Left ventricle myocardium inferior (tissue), 1 donor: ENCODE data around the gene SMAP2. TPM values are rescaled to one million over a fixed set of nuclear protein-coding genes. Genes with fewer than 3 reads are reported as not detected.

Experiments
- DNase-seq: peaks from one replicate; pipeline ENCODE4 v3.0.0-alpha.2; 2020
- H3K27ac ChIP-seq: fragments of 200-600 bp; replicated peaks from 2 replicates; pipeline ENCODE4 v1.8.0; 2021
- H3K27me3 ChIP-seq: fragments of 200-600 bp; 2 replicates; pipeline ENCODE4 v1.8.0; 2021; ENCODE audit warnings: low read depth
- H3K36me3 ChIP-seq: fragments of 200-600 bp; 2 replicates; pipeline ENCODE4 v1.8.0; 2021
- H3K4me1 ChIP-seq: fragments of 200-600 bp; 2 replicates; pipeline ENCODE4 v1.8.0; 2021
- H3K4me3 ChIP-seq: fragments of 200-600 bp; 2 replicates; pipeline ENCODE4 v1.8.0; 2021; ENCODE audit warnings: mild to moderate bottlenecking, moderate library complexity
- H3K9me3 ChIP-seq: fragments of 200-600 bp; replicated peaks from 2 replicates; pipeline ENCODE4 v1.8.0; 2021
- intact Hi-C: fragments of 100-400 bp; cut with micrococcal nuclease; formaldehyde crosslinking; loops from one replicate; pipeline ENCODE4 v1.11.0; 2022
- total RNA-seq: library from RNA; stranded (reverse); fragmentation: NEBNext Ultra II Directional; extraction: Animal tissue kit (Norgen Biotek cat#: 25700); gene quantifications from one replicate; pipeline ENCODE4 v1.2.1, GENCODE V29; 2021
- TF ChIP-seq, protein P1 (sequence below): fragments of 200-600 bp; IDR thresholded peaks from 2 replicates; pipeline ENCODE4 v1.8.0; 2021; ENCODE audit warnings: antibody characterized with exemption, mild to moderate bottlenecking, borderline replicate concordance
- donor health status: DM: no; HTN: yes; CAD: no; lungs with severe emphysema.

SMAP2 gene
- total RNA-seq, 1 donor from 2014 or later, result 15.0 TPM

DNA sequence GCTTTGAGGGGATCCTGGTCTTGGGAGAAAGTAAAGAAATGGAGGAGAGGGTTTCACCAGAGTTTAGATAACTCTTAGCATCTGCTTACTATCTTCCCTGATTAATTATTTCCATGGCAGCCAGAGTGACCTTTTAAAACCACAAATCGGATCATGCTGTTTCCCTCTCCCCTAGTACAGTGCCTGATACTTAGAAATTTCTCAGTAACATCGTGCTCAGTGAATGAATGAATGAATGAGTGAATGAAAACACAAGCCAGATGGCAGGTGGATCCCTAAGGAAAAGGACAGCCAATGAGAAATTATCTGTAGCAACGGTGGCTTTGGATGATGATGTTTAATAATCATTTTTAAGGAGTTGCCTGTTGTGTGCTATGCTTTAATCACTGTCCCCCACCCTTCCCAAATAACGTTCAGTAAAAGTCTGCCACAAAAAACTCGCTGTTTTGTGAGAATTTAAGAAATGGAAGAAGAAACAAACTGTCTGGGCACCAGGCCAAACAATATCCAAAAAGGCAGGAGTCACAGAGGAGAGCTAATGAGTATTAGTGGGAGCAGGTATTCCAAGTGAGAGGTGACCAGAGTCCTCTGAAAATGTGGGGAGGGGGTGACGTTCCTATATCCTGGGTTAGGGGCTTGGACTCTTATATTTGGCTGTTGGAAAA is 737 bp upstream of the SMAP2 start:
- H3K4me1 ChIP-seq, result peaks cover 21% of the 10 kb centered on the region
- H3K36me3 ChIP-seq, result no peaks in the 10 kb centered on the region
- no peak overlapping the region for H3K27ac ChIP-seq
- TF ChIP-seq, protein P1, sequence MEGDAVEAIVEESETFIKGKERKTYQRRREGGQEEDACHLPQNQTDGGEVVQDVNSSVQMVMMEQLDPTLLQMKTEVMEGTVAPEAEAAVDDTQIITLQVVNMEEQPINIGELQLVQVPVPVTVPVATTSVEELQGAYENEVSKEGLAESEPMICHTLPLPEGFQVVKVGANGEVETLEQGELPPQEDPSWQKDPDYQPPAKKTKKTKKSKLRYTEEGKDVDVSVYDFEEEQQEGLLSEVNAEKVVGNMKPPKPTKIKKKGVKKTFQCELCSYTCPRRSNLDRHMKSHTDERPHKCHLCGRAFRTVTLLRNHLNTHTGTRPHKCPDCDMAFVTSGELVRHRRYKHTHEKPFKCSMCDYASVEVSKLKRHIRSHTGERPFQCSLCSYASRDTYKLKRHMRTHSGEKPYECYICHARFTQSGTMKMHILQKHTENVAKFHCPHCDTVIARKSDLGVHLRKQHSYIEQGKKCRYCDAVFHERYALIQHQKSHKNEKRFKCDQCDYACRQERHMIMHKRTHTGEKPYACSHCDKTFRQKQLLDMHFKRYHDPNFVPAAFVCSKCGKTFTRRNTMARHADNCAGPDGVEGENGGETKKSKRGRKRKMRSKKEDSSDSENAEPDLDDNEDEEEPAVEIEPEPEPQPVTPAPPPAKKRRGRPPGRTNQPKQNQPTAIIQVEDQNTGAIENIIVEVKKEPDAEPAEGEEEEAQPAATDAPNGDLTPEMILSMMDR, result no peak
- no peak for DNase-seq
- no peaks in the 10 kb centered on the region for H3K27me3 ChIP-seq
- intact Hi-C loops, result no loop called here
- H3K4me3 ChIP-seq, result peak overlapping the region; percentile 84
- H3K9me3 ChIP-seq, result no peaks in the 10 kb centered on the region

DNA sequence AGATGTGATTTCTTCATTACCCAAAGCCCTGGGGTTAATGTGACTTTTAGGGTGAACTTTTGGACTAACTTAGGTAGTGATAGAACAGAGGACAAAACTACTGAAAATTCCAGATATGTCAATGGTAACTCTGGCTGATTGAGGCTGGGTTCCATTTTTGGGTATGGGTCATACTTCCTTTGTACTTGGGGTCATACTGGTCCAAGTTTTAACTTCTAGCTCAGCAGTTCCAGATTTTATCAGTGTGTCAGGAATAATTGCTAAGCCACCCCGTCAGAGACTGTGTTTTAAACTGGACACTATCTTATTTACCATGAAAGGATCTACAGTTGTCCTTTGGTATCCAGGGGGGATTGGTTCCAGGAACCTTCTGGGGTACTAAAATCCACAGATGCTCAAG is 4.0 kb downstream of the SMAP2 start:
- Histone ChIP-seq H3K4me3 (no peak overlapping the region), H3K9me3 (no peaks in the 10 kb centered on the region), H3K27ac (no peak overlapping the region), H3K4me1 (peaks cover 37% of the 10 kb centered on the region), H3K27me3 (no peaks in the 10 kb centered on the region), H3K36me3 (no peaks in the 10 kb centered on the region)
- TF ChIP-seq, protein P1, result no peak
- intact Hi-C loops, result no loop called here
- DNase-seq, result no peak

DNA sequence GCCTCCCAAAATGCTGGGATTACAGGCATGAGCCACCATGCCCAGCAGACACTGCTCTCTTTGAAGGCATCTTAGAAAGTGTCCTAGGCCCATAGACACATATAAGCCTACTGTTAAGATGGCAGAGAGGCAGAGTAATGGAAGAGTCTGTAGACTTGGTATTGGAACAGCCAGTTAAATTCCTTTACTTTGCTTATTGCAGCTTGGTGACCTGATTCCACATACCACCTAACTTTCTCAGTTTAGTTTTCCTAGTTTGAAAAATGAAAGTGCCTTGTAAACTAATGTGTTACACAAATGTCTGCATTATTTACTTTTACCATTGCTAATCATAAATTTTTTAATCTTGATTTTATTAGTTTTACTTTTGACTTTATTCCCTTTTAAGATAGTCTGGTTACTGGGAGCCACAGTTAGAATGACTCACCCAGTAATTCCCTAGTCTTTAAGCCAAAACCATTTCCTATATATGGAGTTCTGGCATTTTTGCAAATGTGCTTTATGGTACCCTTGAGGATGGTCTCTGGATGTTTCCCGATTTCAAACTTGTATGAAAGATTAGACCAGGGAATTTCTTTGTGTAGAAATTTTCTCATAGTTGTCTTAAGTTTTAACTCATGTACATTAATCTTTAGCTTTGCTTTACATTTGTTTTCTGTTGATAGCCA is 6.4 kb downstream of the SMAP2 start:
- no peak for DNase-seq
- intact Hi-C loops, result no loop called here
- Histone ChIP-seq H3K27me3 (no peaks in the 10 kb centered on the region), H3K4me3 (no peak overlapping the region), H3K27ac (peak overlapping the region; percentile 44), H3K4me1 (peaks cover 38% of the 10 kb centered on the region), H3K36me3 (no peaks in the 10 kb centered on the region), H3K9me3 (no peaks in the 10 kb centered on the region)
- TF ChIP-seq, protein P1, result no peak

DNA sequence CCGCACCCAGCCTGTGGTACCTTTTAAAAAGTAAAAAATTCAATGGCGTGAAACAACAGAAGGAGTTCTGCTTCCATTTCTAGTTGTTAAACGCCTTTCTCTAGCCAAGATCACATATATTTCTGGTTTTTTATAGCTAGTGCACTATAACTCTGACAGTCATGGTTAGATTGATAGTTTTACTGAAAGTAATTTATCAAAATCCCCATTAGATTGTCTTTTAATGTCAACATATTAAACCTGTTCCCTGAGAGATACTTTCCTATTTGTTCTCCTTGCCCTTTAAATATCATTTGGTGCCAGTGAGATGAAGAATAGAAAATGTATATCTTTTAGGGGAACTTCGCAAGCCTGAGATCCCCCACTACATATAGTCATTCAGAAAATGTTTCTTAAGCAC is 7.3 kb downstream of the SMAP2 start:
- DNase-seq, result no peak
- Histone ChIP-seq H3K9me3 (no peaks in the 10 kb centered on the region), H3K36me3 (no peaks in the 10 kb centered on the region), H3K27ac (peak overlapping the region; percentile 28), H3K4me3 (no peak overlapping the region), H3K27me3 (no peaks in the 10 kb centered on the region), H3K4me1 (peaks cover 44% of the 10 kb centered on the region)
- TF ChIP-seq, protein P1, result no peak
- intact Hi-C loops, result no loop called here

DNA sequence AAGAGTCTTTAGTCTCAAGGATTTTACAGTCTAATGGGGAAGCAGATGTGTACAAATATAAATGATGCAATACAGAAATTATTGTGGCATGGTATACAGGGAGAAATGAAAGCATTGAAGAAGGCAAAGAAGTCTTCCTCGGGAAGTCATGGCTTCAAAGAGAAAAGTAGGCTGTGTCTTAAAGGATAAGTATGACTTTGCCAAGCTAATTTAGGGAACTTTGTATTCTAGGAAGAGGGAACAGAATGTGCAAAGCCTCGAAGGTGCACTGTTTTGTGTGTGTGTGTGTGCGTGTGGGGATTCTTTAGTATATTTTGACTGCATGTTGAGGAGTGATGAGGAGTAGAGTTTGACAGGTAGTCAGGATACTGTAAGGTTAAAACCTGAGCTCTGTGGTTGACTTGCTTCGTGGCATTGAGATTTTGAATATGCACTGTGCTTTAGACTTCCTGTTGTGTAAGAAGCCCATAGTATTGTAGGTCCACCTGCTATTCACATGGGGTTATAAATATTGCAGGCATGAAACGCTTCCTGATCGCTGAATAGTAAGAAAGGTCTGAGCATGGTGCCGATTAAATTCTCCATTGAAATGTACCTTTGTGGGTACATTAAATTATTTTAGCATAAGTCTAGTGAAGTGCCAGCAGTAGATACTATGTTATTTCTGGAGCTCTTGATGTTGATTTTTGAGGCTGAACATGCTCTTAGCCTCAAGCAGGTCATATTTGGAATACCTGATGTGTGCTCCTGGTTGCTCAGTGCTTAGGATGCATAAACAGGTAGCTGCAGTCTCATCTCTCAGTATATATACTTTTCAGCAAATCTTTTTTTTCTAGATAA is 8.0 kb downstream of the SMAP2 start:
- TF ChIP-seq, protein P1, result no peak
- Histone ChIP-seq H3K9me3 (no peaks in the 10 kb centered on the region), H3K27me3 (no peaks in the 10 kb centered on the region), H3K4me1 (peaks cover 51% of the 10 kb centered on the region), H3K4me3 (no peak overlapping the region), H3K36me3 (no peaks in the 10 kb centered on the region), H3K27ac (peak overlapping the region; percentile 28)
- intact Hi-C loops, result no loop called here
- no peak for DNase-seq
